ENCODE data around the gene WDPCP. TPM values are rescaled to one million over a fixed set of nuclear protein-coding genes. Genes with fewer than 3 reads are reported as not detected.

Gene WDPCP
- total and polyA plus RNA-seq, 2 donors from 2014 or later: 2.7 to 15.1 TPM

- intact Hi-C loops (cut with DNase I): no loop called here
- no peaks in the 10 kb centered on the region for H3K9me3 ChIP-seq (ENCODE audit: control insufficient read depth in 2 of 3, insufficient read depth in 1 of 3, low read length in 3 of 3)
- DNase-seq (no peak), FAIRE-seq (no peak)
- H3K27ac ChIP-seq (ENCODE audit: low read depth in 2 of 2, low read length in 2 of 2): no peak overlapping the region
- H3K4me1 ChIP-seq (ENCODE audit: control insufficient read depth in 2 of 3, insufficient read depth in 2 of 3, low read depth in 1 of 3, low read length in 3 of 3): no peaks in the 10 kb centered on the region
- no peaks in the 10 kb centered on the region for H3K36me3 ChIP-seq (ENCODE audit: control insufficient read depth in 2 of 3, insufficient read depth in 3 of 3, low read length in 3 of 3)
- H3K27me3 ChIP-seq (ENCODE audit: control insufficient read depth, insufficient read depth, low read length): no peaks in the 10 kb centered on the region
- TF ChIP-seq CTCF (IDR thresholded peaks at IDR 0.05; ENCODE audit: borderline replicate concordance, extremely low read depth, insufficient read depth): no peak
- no peak overlapping the region for H3K9ac ChIP-seq (ENCODE audit: low read length in 3 of 3)
- H3K4me3 ChIP-seq (ENCODE audit: low read length in 3 of 3): no peak overlapping the region
Observed at GRCh38 chr2:63436488-63436887, 151.8 kb downstream of the WDPCP start.

- intact Hi-C loops (cut with DNase I): no loop called here
- H3K9ac ChIP-seq (ENCODE audit: low read length in 3 of 3): no peak overlapping the region
- no peaks in the 10 kb centered on the region for H3K9me3 ChIP-seq (ENCODE audit: control insufficient read depth in 2 of 3, insufficient read depth in 1 of 3, low read length in 3 of 3)
- FAIRE-seq (no peak), DNase-seq (peak in 1 of 5 donors; percentile 13)
- no peak overlapping the region for H3K4me3 ChIP-seq (ENCODE audit: low read length in 3 of 3)
- no peak overlapping the region for H3K27ac ChIP-seq (ENCODE audit: low read depth in 2 of 2, low read length in 2 of 2)
- no peaks in the 10 kb centered on the region for H3K36me3 ChIP-seq (ENCODE audit: control insufficient read depth in 2 of 3, insufficient read depth in 3 of 3, low read length in 3 of 3)
- no peak for TF ChIP-seq CTCF (IDR thresholded peaks at IDR 0.05; ENCODE audit: borderline replicate concordance, extremely low read depth, insufficient read depth)
- no peaks in the 10 kb centered on the region for H3K27me3 ChIP-seq (ENCODE audit: control insufficient read depth, insufficient read depth, low read length)
- no peaks in the 10 kb centered on the region for H3K4me1 ChIP-seq (ENCODE audit: control insufficient read depth in 2 of 3, insufficient read depth in 2 of 3, low read depth in 1 of 3, low read length in 3 of 3)
Observed at GRCh38 chr2:63435070-63435469, 153.2 kb downstream of the WDPCP start.

GRCh38 chr2:63434024-63435001 lies 154.0 kb downstream of the WDPCP start:
- H3K4me1 ChIP-seq (ENCODE audit: control insufficient read depth in 2 of 3, insufficient read depth in 2 of 3, low read depth in 1 of 3, low read length in 3 of 3): no peaks in the 10 kb centered on the region
- FAIRE-seq: no peak
- intact Hi-C loops (cut with DNase I): no loop called here

More at GRCh38 chr2:63434024-63435001, 154.0 kb downstream of the WDPCP start:
- Histone ChIP-seq H3K27me3 (ENCODE audit: control insufficient read depth, insufficient read depth, low read length) (no peaks in the 10 kb centered on the region), H3K36me3 (ENCODE audit: control insufficient read depth in 2 of 3, insufficient read depth in 3 of 3, low read length in 3 of 3) (no peaks in the 10 kb centered on the region), H3K9ac (ENCODE audit: low read length in 3 of 3) (no peak overlapping the region), H3K4me3 (ENCODE audit: low read length in 3 of 3) (no peak overlapping the region), H3K27ac (ENCODE audit: low read depth in 2 of 2, low read length in 2 of 2) (no peak overlapping the region), H3K9me3 (ENCODE audit: control insufficient read depth in 2 of 3, insufficient read depth in 1 of 3, low read length in 3 of 3) (no peaks in the 10 kb centered on the region)
- TF ChIP-seq CTCF (IDR thresholded peaks at IDR 0.05; ENCODE audit: borderline replicate concordance, extremely low read depth, insufficient read depth): no peak
- DNase-seq: no peak
